ENCODE measurements around the gene HS3ST3A1. TPM values are rescaled to one million over a fixed set of nuclear protein-coding genes. Genes with fewer than 3 reads are reported as not detected.

Gene HS3ST3A1
- total and polyA plus RNA-seq, 8 donors: 0.56 to 10.7 (median 1.8) TPM; not detected in 1

DNA sequence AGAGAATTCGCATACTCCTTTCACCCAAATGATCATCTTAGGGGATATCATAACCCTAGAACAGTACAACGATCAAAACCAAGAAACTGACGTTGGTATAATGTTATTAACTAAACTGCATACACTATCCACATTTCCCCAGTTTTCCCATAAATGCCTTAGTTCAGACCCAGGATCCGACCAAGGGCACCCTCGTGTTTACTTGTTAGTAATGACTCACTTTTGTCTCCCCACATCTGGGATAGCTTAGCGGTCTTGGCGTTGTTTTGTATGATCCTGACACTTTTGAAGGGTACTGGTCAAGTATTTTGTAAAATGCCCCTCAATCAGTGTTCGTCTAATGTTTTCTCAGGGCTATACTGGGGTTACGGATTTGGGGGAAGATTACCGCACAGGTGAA, 8.0 kb downstream of the HS3ST3A1 start:
- no peaks in the 10 kb centered on the region for H3K9me3 ChIP-seq
- peaks cover 0 to 24% (median 5%) of the 10 kb centered on the region in 3 donors for H3K27me3 ChIP-seq
- 76 to 84% (median 81%) methylated on average over 10 of the region's 10 CpGs for WGBS, 5 donors
- H3K27ac ChIP-seq: no peak overlapping the region
- H3K4me3 ChIP-seq: no peak overlapping the region
- intact Hi-C loops (cut with DNase I; ENCODE audit: low total_unique reads): no loop called here
- H3K36me3 ChIP-seq: no peaks in the 10 kb centered on the region
- H3K4me1 ChIP-seq: peaks cover 0 to 7% (median 0%) of the 10 kb centered on the region in 4 donors
- TF ChIP-seq, protein P1, sequence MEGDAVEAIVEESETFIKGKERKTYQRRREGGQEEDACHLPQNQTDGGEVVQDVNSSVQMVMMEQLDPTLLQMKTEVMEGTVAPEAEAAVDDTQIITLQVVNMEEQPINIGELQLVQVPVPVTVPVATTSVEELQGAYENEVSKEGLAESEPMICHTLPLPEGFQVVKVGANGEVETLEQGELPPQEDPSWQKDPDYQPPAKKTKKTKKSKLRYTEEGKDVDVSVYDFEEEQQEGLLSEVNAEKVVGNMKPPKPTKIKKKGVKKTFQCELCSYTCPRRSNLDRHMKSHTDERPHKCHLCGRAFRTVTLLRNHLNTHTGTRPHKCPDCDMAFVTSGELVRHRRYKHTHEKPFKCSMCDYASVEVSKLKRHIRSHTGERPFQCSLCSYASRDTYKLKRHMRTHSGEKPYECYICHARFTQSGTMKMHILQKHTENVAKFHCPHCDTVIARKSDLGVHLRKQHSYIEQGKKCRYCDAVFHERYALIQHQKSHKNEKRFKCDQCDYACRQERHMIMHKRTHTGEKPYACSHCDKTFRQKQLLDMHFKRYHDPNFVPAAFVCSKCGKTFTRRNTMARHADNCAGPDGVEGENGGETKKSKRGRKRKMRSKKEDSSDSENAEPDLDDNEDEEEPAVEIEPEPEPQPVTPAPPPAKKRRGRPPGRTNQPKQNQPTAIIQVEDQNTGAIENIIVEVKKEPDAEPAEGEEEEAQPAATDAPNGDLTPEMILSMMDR (IDR thresholded peaks at IDR 0.05): no peak
- TF ChIP-seq EP300 (IDR thresholded peaks at IDR 0.05) (no peak), POLR2A (IDR thresholded peaks at IDR 0.05) (no peak), POLR2AphosphoS5 (IDR thresholded peaks at IDR 0.05) (no peak)
- no peak for DNase-seq

DNA sequence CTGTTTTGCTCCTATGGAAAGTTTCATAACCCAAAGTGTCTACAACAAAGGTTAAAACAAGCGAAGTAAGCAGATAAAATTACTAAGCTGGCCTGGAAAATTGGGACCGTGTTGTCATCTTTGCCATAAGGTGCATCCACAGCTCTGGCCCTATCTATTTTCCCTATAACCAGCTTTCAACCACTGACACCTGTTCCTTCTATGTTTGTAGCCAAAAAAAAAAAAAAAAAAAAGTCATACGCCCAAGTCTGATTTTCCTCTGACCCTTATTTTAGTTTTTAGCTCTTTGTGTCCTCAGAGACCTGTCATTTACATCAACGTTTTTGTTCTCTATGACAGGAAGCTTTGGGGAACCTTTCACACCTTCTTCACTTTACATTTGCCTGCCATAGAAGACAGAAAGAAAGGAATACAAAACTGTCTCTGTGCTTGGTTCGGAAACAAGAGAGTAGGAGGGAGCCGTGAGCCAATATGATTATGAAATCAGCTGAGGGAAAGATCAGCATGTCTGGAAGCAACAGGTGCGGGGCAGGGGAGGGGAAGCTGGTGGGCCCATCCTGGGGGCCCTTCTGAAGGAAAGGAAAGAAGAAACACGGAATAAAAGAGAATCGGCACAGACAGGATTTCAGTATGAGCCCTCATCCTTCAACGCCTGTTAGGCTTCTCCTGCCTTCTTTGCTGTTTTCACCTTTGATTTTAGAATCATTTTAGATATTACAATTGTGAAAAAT, 8.5 kb downstream of the HS3ST3A1 start:
- TF ChIP-seq POLR2AphosphoS5 (IDR thresholded peaks at IDR 0.05) (no peak), POLR2A (IDR thresholded peaks at IDR 0.05) (no peak), EP300 (IDR thresholded peaks at IDR 0.05) (no peak)
- TF ChIP-seq, protein P1 (IDR thresholded peaks at IDR 0.05): no peak
- WGBS, 5 donors: 73 to 81% (median 74%) methylated on average over 10 of the region's 10 CpGs
- DNase-seq: no peak
- Histone ChIP-seq H3K4me3 (no peak overlapping the region), H3K27ac (no peak overlapping the region), H3K27me3 (peaks cover 0 to 18% (median 5%) of the 10 kb centered on the region in 3 donors), H3K9me3 (no peaks in the 10 kb centered on the region), H3K36me3 (no peaks in the 10 kb centered on the region), H3K4me1 (peaks cover 0 to 7% (median 0%) of the 10 kb centered on the region in 4 donors)
- intact Hi-C loops (cut with DNase I; ENCODE audit: low total_unique reads): no loop called here

DNA sequence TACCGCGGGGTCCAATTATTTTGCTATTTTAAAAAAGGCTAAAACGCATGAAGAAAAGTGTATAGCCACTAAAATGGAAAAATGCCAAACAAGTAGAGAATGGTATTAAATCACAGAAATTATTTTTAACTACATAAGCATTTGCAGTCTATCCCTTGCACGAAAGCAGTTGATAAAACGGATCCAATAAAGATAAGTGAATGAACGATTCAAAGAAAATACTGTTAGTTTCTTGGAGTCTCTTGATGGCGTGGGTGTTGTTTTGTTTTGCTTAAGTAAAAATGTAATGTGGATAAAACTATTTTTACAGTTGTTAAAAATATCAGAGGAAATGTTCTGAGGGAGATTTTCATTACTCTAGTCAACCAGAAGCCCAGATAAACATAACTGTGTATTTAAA, 9.3 kb downstream of the HS3ST3A1 start:
- Histone ChIP-seq H3K27me3 (peaks cover 0 to 13% (median 5%) of the 10 kb centered on the region in 3 donors), H3K9me3 (no peaks in the 10 kb centered on the region), H3K4me1 (peaks cover 0 to 7% (median 0%) of the 10 kb centered on the region in 4 donors), H3K27ac (no peak overlapping the region), H3K36me3 (no peaks in the 10 kb centered on the region), H3K4me3 (no peak overlapping the region)
- no peak for DNase-seq
- intact Hi-C loops (cut with DNase I; ENCODE audit: low total_unique reads): no loop called here
- WGBS, 5 donors: 40 to 71% (median 61%) methylated on average over 7 of the region's 7 CpGs
- TF ChIP-seq EP300 (IDR thresholded peaks at IDR 0.05): no peak

DNA sequence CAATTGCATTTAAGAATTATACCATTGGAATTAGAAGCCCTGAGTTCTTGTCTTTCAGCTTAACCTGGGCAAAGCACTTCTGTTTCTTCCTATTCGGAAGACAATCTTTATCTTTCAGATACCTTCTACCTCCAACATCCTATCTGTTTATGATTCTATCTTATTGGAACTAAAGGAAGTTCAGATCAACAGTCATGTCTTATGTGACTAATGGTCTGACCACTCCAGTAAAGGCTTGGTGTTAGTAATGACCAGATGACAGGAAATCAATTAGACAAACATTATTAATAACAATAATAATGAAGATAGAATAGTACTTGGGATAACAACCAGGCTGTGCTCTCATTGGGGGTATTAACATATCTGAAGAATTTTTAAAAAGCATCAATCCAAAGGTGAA, 11.3 kb downstream of the HS3ST3A1 start:
- Histone ChIP-seq H3K4me3 (no peak overlapping the region), H3K36me3 (no peaks in the 10 kb centered on the region), H3K9me3 (no peaks in the 10 kb centered on the region), H3K27me3 (no peaks in the 10 kb centered on the region), H3K27ac (no peak overlapping the region), H3K4me1 (peaks cover 0 to 7% (median 0%) of the 10 kb centered on the region in 4 donors)
- no peak for DNase-seq
- no peak for TF ChIP-seq POLR2AphosphoS5 (IDR thresholded peaks at IDR 0.05)
- TF ChIP-seq, protein P1 (IDR thresholded peaks at IDR 0.05): no peak
- TF ChIP-seq POLR2A (IDR thresholded peaks at IDR 0.05): no peak
- TF ChIP-seq EP300 (IDR thresholded peaks at IDR 0.05): no peak
- intact Hi-C loops (cut with DNase I; ENCODE audit: low total_unique reads): no loop called here
- WGBS, 5 donors: 81 to 91% (median 88%) methylated on average over 1 of the region's 1 CpG

DNA sequence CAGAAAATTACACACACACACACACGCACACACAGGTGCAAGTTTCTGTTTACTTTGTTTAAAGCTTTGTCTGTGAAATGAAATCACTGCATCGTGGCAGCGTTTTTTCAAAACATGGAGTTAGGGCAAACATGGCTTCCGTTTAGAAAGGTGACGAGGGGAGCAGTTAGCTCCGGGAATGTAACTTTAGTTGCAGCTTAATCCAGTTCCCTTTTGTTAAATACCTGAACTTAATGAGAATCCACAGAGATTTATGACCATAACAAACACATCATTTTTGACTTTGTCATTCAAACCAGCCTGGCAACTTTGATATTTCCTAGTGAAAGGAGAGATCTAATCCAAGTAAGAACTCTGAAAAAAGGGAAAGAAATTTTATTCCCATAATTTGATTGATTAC, 12.1 kb downstream of the HS3ST3A1 start:
- no peaks in the 10 kb centered on the region for H3K36me3 ChIP-seq
- intact Hi-C loops (cut with DNase I; ENCODE audit: low total_unique reads): no loop called here
- DNase-seq: peak in 1 of 2 donors; percentile 44
- peaks cover 0 to 3% (median 0%) of the 10 kb centered on the region in 4 donors for H3K4me1 ChIP-seq
- WGBS, 5 donors: 24 to 56% (median 27%) methylated on average over 6 of the region's 6 CpGs
- H3K9me3 ChIP-seq: no peaks in the 10 kb centered on the region
- H3K4me3 ChIP-seq: no peak overlapping the region
- TF ChIP-seq, protein P1 (IDR thresholded peaks at IDR 0.05): no peak
- TF ChIP-seq EP300 (IDR thresholded peaks at IDR 0.05) (no peak), POLR2AphosphoS5 (IDR thresholded peaks at IDR 0.05) (no peak), POLR2A (IDR thresholded peaks at IDR 0.05) (no peak)
- H3K27ac ChIP-seq: no peak overlapping the region
- no peaks in the 10 kb centered on the region for H3K27me3 ChIP-seq
